T-helper 2 cell treated with Interferon-gamma antibody and Interleukin-4, amounts not matched to agents 100 ng/mL and 5 ng/mL, for 36 hours (primary cell): ENCODE results near the gene PARP2. TPM values are rescaled to one million over a fixed set of nuclear protein-coding genes. Genes with fewer than 3 reads are reported as not detected.

Experiments
- intact Hi-C: fragments of 100-400 bp; cut with micrococcal nuclease; formaldehyde crosslinking; loops from one replicate; pipeline ENCODE4 v1.15.1; 2023
- total RNA-seq: library from RNA; stranded (reverse); gene quantifications from 2 replicates; pipeline ENCODE4 v1.2.3, GENCODE V29; 2022

PARP2 gene
- total RNA-seq: 28.5 and 32.7 TPM in 2 replicates

GRCh38 chr14:20343092-20343861 lies at the start of gene PARP2:
PARP2 (plus strand) TSS chr14:20343635; CDS start chr14:20343642, 7 bp downstream.
- intact Hi-C loops: loop anchor here (1.0 to 5.0 kb wide), 10 partner anchors 10 to 759 kb away; partner anchors contain the start of genes APEX1, CCNB1IP1, PIP4P1 and PNP

- intact Hi-C loops: no loop called here
Measured at GRCh38 chr14:20294636-20295035, 48.8 kb upstream of the PARP2 start.

- intact Hi-C loops: no loop called here
Measured at GRCh38 chr14:20295067-20295466, 48.4 kb upstream of the PARP2 start.

GRCh38 chr14:20302042-20302755 lies 41.2 kb upstream of the PARP2 start:
- intact Hi-C loops: no loop called here

GRCh38 chr14:20305265-20306078 lies 38.0 kb upstream of the PARP2 start, which contains the start of gene TTC5:
TTC5 (minus strand) TSS chr14:20305951; CDS start chr14:20305937, 14 bp downstream.
- intact Hi-C loops: loop anchor here (2.0 kb wide), 1 partner anchor 37 kb away; the partner anchor contains the start of gene PARP2

- intact Hi-C loops: no loop called here
Measured at GRCh38 chr14:20306079-20306423, 37.4 kb upstream of the PARP2 start.

- intact Hi-C loops: no loop called here
Measured at GRCh38 chr14:20314026-20314425, 29.4 kb upstream of the PARP2 start.

- intact Hi-C loops: no loop called here
Measured at GRCh38 chr14:20317720-20318119, 25.7 kb upstream of the PARP2 start.

- intact Hi-C loops: loop anchor here (1.0 to 2.0 kb wide), 3 partner anchors 16 to 282 kb away; partner anchors contain the start of gene PARP2
Measured at GRCh38 chr14:20327005-20327869, 16.2 kb upstream of the PARP2 start.

- intact Hi-C loops: no loop called here
Measured at GRCh38 chr14:20328705-20329104, 14.7 kb upstream of the PARP2 start.

- intact Hi-C loops: no loop called here
Measured at GRCh38 chr14:20329355-20329754, 14.1 kb upstream of the PARP2 start.

- intact Hi-C loops: no loop called here
Measured at GRCh38 chr14:20331053-20331613, 12.3 kb upstream of the PARP2 start.

GRCh38 chr14:20332431-20332787 lies 11.0 kb upstream of the PARP2 start:
- intact Hi-C loops: loop anchor here (2.0 kb wide), 3 partner anchors 80 to 352 kb away; partner anchors contain the start of genes PIP4P1, RNASE4 and TEP1

GRCh38 chr14:20332788-20333493 lies 10.5 kb upstream of the PARP2 start, which contains the start of gene CCNB1IP1:
CCNB1IP1 (minus strand) TSS chr14:20333279; CDS start chr14:20316523, 16,756 bp downstream.
- intact Hi-C loops: loop anchor here (1.0 to 2.0 kb wide), 4 partner anchors 10 to 352 kb away; partner anchors contain the start of genes PARP2, PIP4P1, RNASE4 and TEP1

- intact Hi-C loops: loop anchor here (1.0 to 2.0 kb wide), 4 partner anchors 10 to 351 kb away; partner anchors contain the start of genes PARP2, PIP4P1, RNASE4 and TEP1
Measured at GRCh38 chr14:20333494-20333841, 10.0 kb upstream of the PARP2 start.

- intact Hi-C loops: no loop called here
Measured at GRCh38 chr14:20334017-20334416, 9.4 kb upstream of the PARP2 start.

- intact Hi-C loops: loop anchor here (5.0 kb wide), 1 partner anchor 761 kb away; the partner anchor contains the start of gene TMEM253
Measured at GRCh38 chr14:20341032-20341431, 2.4 kb upstream of the PARP2 start.

GRCh38 chr14:20341646-20342045 lies 1.8 kb upstream of the PARP2 start:
- intact Hi-C loops: loop anchor here (2.0 to 5.0 kb wide), 3 partner anchors 37 to 761 kb away; partner anchors contain the start of genes PNP, TMEM253 and TTC5

- intact Hi-C loops: loop anchor here (1.0 to 5.0 kb wide), 10 partner anchors 11 to 758 kb away; partner anchors contain the start of genes APEX1, CCNB1IP1, PIP4P1 and PNP
Measured at GRCh38 chr14:20343862-20344220, 406 bp downstream of the PARP2 start.
